Measurements from ENCODE around the gene COX20. TPM values are rescaled to one million over a fixed set of nuclear protein-coding genes. Genes with fewer than 3 reads are reported as not detected.

The COX20 gene
- total RNA-seq, 1 experiment from 2014 or later: 55.0 TPM

DNA sequence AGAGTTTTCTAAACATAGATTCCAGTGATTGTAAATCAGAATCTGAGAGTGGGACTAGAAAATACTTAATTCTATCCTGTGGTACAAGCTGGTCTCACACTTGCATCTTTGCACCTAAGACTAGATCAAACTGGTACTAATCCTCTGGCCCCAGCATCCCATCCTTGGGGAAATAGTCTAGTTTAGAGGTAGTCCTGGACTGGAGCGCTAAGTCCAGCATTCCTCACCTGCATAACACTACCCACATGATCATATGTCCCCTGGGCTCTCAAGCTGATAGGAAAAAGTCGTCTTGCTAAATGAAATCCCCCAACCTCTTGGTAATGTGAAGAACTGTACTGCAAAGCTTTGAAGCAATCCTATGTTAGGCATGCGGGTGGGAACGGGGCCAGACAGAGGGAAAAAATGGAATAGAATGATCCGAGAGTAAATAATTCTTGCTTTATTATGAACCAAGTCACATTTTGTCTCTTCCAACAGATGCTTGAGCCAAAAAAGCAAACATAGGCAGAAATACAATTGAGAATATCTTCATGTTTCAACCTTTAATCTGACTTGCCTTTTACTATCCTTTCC, 4.8 kb downstream of the COX20 start:
- Histone ChIP-seq H3K27me3 (ENCODE audit: control insufficient read depth, insufficient read depth, low read length) (no peaks in the 10 kb centered on the region), H3K27ac (ENCODE audit: low read length) (peak overlapping the region; percentile 67), H3K4me3 (ENCODE audit: low read depth in 2 of 2, low read length in 2 of 2) (no peak overlapping the region), H3K9me3 (ENCODE audit: control insufficient read depth, insufficient read depth, low read depth, low read length) (no peaks in the 10 kb centered on the region), H3K36me3 (ENCODE audit: control insufficient read depth, insufficient read depth, low read length) (peaks cover 39% of the 10 kb centered on the region), H3K4me1 (ENCODE audit: control insufficient read depth, insufficient read depth, low read length) (peaks cover 71% of the 10 kb centered on the region)
- intact Hi-C loops (cut with micrococcal nuclease; ENCODE audit: unreplicated experiment) (no loop called here), in situ Hi-C loops (cut with HindIII; ENCODE audit: low pct_unique_long_range_greater_than_20kb, low sequenced_read_pairs) (no loop called here)
- BruUV-seq (replicated peaks): no TSS peak
- ChIA-PET CTCF (no interaction called here), POLR2A (no interaction called here)
- TF ChIP-seq POLR2AphosphoS5 (IDR thresholded peaks at IDR 0.05; ENCODE audit: low read depth, low read length): peak; percentile 16; the same call in 1 of the 2 replicates
- TF ChIP-seq TCF7L2 (IDR thresholded peaks at IDR 0.05; ENCODE audit: low read depth, low read length): no peak
- no peak for ATAC-seq
- no peak for DNase-seq (ENCODE audit: low read depth, low spot score)

DNA sequence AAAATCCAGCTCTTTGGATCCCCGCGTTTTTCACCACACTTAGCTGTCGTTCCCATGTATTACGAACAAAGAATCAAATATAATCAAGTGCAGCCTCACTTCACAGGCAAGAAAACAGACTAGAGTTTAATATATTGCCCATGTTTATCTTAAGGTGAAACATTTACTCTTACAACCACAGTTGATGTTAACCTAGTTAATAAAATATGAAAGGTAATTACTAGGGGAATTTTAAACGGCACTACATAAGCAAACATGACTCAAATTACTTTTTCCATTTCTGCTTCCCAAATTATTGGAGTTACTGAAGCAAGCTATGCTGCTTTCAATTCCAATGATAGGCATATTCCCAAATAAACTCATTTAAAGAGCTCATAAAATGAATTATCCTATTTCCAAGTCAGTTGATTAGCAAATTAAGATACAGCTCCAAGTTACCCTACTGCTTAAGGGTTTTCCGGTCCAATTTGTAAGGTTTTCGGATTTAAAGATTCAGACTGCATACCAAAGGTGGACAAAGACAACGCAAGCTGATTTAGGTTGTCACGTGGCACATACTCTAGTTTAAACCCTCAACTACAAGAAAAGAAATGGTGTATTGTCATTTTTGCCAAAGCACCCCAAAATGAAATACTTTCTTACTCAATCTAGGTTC, 5.9 kb downstream of the COX20 start:
- POLR2A ChIA-PET: interaction anchor here (0.6 kb wide), 2 partner anchors 10 to 75 kb away, joined by 3 to 4 read pairs; no protein-coding TSS in a partner anchor
- H3K4me3 ChIP-seq (ENCODE audit: low read depth in 2 of 2, low read length in 2 of 2): no peak overlapping the region
- no peaks in the 10 kb centered on the region for H3K27me3 ChIP-seq (ENCODE audit: control insufficient read depth, insufficient read depth, low read length)
- in situ Hi-C loops (cut with HindIII; ENCODE audit: low pct_unique_long_range_greater_than_20kb, low sequenced_read_pairs): no loop called here
- H3K27ac ChIP-seq (ENCODE audit: low read length): peak overlapping the region; percentile 67
- TF ChIP-seq, protein P1, sequence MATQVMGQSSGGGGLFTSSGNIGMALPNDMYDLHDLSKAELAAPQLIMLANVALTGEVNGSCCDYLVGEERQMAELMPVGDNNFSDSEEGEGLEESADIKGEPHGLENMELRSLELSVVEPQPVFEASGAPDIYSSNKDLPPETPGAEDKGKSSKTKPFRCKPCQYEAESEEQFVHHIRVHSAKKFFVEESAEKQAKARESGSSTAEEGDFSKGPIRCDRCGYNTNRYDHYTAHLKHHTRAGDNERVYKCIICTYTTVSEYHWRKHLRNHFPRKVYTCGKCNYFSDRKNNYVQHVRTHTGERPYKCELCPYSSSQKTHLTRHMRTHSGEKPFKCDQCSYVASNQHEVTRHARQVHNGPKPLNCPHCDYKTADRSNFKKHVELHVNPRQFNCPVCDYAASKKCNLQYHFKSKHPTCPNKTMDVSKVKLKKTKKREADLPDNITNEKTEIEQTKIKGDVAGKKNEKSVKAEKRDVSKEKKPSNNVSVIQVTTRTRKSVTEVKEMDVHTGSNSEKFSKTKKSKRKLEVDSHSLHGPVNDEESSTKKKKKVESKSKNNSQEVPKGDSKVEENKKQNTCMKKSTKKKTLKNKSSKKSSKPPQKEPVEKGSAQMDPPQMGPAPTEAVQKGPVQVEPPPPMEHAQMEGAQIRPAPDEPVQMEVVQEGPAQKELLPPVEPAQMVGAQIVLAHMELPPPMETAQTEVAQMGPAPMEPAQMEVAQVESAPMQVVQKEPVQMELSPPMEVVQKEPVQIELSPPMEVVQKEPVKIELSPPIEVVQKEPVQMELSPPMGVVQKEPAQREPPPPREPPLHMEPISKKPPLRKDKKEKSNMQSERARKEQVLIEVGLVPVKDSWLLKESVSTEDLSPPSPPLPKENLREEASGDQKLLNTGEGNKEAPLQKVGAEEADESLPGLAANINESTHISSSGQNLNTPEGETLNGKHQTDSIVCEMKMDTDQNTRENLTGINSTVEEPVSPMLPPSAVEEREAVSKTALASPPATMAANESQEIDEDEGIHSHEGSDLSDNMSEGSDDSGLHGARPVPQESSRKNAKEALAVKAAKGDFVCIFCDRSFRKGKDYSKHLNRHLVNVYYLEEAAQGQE (IDR thresholded peaks at IDR 0.05; ENCODE audit: insufficient read depth in 1 of 2, low read depth in 2 of 2, low read length in 1 of 2): no peak
- TF ChIP-seq TCF7L2 (IDR thresholded peaks at IDR 0.05; ENCODE audit: low read depth, low read length) (no peak), POLR2AphosphoS5 (IDR thresholded peaks at IDR 0.05; ENCODE audit: low read depth, low read length) (peak; percentile 26), SIN3A (IDR thresholded peaks at IDR 0.05; ENCODE audit: borderline replicate concordance, insufficient read depth, low read depth, low read length) (no peak)
- TF ChIP-seq, protein P2, sequence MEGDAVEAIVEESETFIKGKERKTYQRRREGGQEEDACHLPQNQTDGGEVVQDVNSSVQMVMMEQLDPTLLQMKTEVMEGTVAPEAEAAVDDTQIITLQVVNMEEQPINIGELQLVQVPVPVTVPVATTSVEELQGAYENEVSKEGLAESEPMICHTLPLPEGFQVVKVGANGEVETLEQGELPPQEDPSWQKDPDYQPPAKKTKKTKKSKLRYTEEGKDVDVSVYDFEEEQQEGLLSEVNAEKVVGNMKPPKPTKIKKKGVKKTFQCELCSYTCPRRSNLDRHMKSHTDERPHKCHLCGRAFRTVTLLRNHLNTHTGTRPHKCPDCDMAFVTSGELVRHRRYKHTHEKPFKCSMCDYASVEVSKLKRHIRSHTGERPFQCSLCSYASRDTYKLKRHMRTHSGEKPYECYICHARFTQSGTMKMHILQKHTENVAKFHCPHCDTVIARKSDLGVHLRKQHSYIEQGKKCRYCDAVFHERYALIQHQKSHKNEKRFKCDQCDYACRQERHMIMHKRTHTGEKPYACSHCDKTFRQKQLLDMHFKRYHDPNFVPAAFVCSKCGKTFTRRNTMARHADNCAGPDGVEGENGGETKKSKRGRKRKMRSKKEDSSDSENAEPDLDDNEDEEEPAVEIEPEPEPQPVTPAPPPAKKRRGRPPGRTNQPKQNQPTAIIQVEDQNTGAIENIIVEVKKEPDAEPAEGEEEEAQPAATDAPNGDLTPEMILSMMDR (IDR thresholded peaks at IDR 0.05): no peak
- no peaks in the 10 kb centered on the region for H3K9me3 ChIP-seq (ENCODE audit: control insufficient read depth, insufficient read depth, low read depth, low read length)
- H3K4me1 ChIP-seq (ENCODE audit: control insufficient read depth, insufficient read depth, low read length): peaks cover 71% of the 10 kb centered on the region
- no peak for ATAC-seq
- DNase-seq (ENCODE audit: low read depth, low spot score): no peak
- no TSS peak for BruUV-seq (replicated peaks)
- intact Hi-C loops (cut with micrococcal nuclease; ENCODE audit: unreplicated experiment): no loop called here
- peaks cover 38% of the 10 kb centered on the region for H3K36me3 ChIP-seq (ENCODE audit: control insufficient read depth, insufficient read depth, low read length)
- CTCF ChIA-PET: no interaction called here

Data from Panc1 (cell line).